Measurements from ENCODE around the gene SLC47A2.

The SLC47A2 gene

GRCh38 chr17:19664136-19664820 lies 52.1 kb downstream of the SLC47A2 start:
- DNase-seq: no peak

GRCh38 chr17:19663097-19663496 lies 53.3 kb downstream of the SLC47A2 start:
- no peak for DNase-seq

- no peak for DNase-seq
Observed at GRCh38 chr17:19661121-19661520, 55.3 kb downstream of the SLC47A2 start.

- no peak for DNase-seq
Observed at GRCh38 chr17:19660219-19660870, 56.0 kb downstream of the SLC47A2 start.

- no peak for DNase-seq
Observed at GRCh38 chr17:19659366-19660177, 56.8 kb downstream of the SLC47A2 start.

- DNase-seq: no peak
Observed at GRCh38 chr17:19656851-19657581, 59.4 kb downstream of the SLC47A2 start.

- no peak for DNase-seq
Observed at GRCh38 chr17:19656336-19656735, 60.0 kb downstream of the SLC47A2 start.

GRCh38 chr17:19654896-19655295 lies 61.5 kb downstream of the SLC47A2 start:
- DNase-seq: no peak

- no peak for DNase-seq
Observed at GRCh38 chr17:19654342-19654886, 62.0 kb downstream of the SLC47A2 start.

- no peak for DNase-seq
Observed at GRCh38 chr17:19652595-19652994, 63.8 kb downstream of the SLC47A2 start.

- DNase-seq: no peak
Observed at GRCh38 chr17:19651451-19652238, 64.7 kb downstream of the SLC47A2 start.

GRCh38 chr17:19650826-19651225 lies 65.6 kb downstream of the SLC47A2 start:
- no peak for DNase-seq

GRCh38 chr17:19649274-19649541 lies 67.2 kb downstream of the SLC47A2 start:
- DNase-seq: no peak

GRCh38 chr17:19648475-19649273 lies 67.7 kb downstream of the SLC47A2 start, which contains the start of gene ALDH3A2:
Gene ALDH3A2, plus strand, starts transcription at chr17:19648751. Its CDS starts 221 bp downstream, at chr17:19648972.
- DNase-seq: peak; percentile 99 to 100

GRCh38 chr17:19647697-19648474 lies 68.5 kb downstream of the SLC47A2 start:
- DNase-seq: peak; percentile 84

GRCh38 chr17:19646788-19647696 lies 69.3 kb downstream of the SLC47A2 start:
- DNase-seq: peak; percentile 41 to 49

GRCh38 chr17:19645734-19646201 lies 70.6 kb downstream of the SLC47A2 start:
- peak in 1 of 2 experiments; percentile 11 for DNase-seq

GRCh38 chr17:19644493-19645210 lies 71.7 kb downstream of the SLC47A2 start:
- DNase-seq: no peak

All from SHP77 (cell line).